ENCODE results near the gene NAPG.

NAPG gene

GRCh38 chr18:10562773-10563160 is 36.9 kb downstream of the NAPG start:
- Histone ChIP-seq H3K4me2 (no peak overlapping the region), H3K9ac (no peak overlapping the region), H3K4me1 (ENCODE audit: low read depth, poor library complexity, severe bottlenecking) (peaks cover 85% of the 10 kb centered on the region), H3K79me2 (ENCODE audit: insufficient read depth, low read depth) (no peaks in the 10 kb centered on the region), H3K27me3 (ENCODE audit: insufficient read depth, low read depth) (no peaks in the 10 kb centered on the region), H3K36me3 (ENCODE audit: insufficient read depth) (no peaks in the 10 kb centered on the region), H2AFZ (ENCODE audit: low read depth) (no peak overlapping the region), H3K27ac (no peak overlapping the region), H4K20me1 (ENCODE audit: insufficient read depth) (no peaks in the 10 kb centered on the region), H3K4me3 (IDR thresholded peaks at IDR 0.05; ENCODE audit: insufficient read depth, low read depth, low read length) (no peak overlapping the region)
- no peak for TF ChIP-seq CTCF (conservative IDR thresholded peaks at IDR 0.05; ENCODE audit: low read depth, low read length)

GRCh38 chr18:10563886-10564285 is 38.1 kb downstream of the NAPG start:
- Histone ChIP-seq H3K79me2 (ENCODE audit: insufficient read depth, low read depth) (no peaks in the 10 kb centered on the region), H3K4me3 (IDR thresholded peaks at IDR 0.05; ENCODE audit: insufficient read depth, low read depth, low read length) (no peak overlapping the region), H3K36me3 (ENCODE audit: insufficient read depth) (no peaks in the 10 kb centered on the region), H3K4me2 (peak overlapping the region; percentile 79; the same call in 1 of the 2 replicates), H3K27me3 (ENCODE audit: insufficient read depth, low read depth) (no peaks in the 10 kb centered on the region), H3K27ac (peak overlapping the region; percentile 51), H3K9ac (no peak overlapping the region), H4K20me1 (ENCODE audit: insufficient read depth) (no peaks in the 10 kb centered on the region), H3K4me1 (ENCODE audit: low read depth, poor library complexity, severe bottlenecking) (peaks cover 74% of the 10 kb centered on the region), H2AFZ (ENCODE audit: low read depth) (no peak overlapping the region)
- TF ChIP-seq CTCF (conservative IDR thresholded peaks at IDR 0.05; ENCODE audit: low read depth, low read length): no peak

- Histone ChIP-seq H3K4me2 (peak overlapping the region; percentile 79; the same call in 1 of the 2 replicates), H3K4me1 (ENCODE audit: low read depth, poor library complexity, severe bottlenecking) (peaks cover 61% of the 10 kb centered on the region), H3K9ac (no peak overlapping the region), H4K20me1 (ENCODE audit: insufficient read depth) (no peaks in the 10 kb centered on the region), H3K79me2 (ENCODE audit: insufficient read depth, low read depth) (no peaks in the 10 kb centered on the region), H3K4me3 (IDR thresholded peaks at IDR 0.05; ENCODE audit: insufficient read depth, low read depth, low read length) (no peak overlapping the region), H2AFZ (ENCODE audit: low read depth) (no peak overlapping the region), H3K36me3 (ENCODE audit: insufficient read depth) (no peaks in the 10 kb centered on the region), H3K27me3 (ENCODE audit: insufficient read depth, low read depth) (no peaks in the 10 kb centered on the region), H3K27ac (peak overlapping the region; percentile 51; the same call in 1 of the 2 replicates)
- TF ChIP-seq CTCF (conservative IDR thresholded peaks at IDR 0.05; ENCODE audit: low read depth, low read length): no peak
Observed at GRCh38 chr18:10564975-10565773, 39.3 kb downstream of the NAPG start.

- Histone ChIP-seq H3K27ac (no peak overlapping the region), H3K4me3 (IDR thresholded peaks at IDR 0.05; ENCODE audit: insufficient read depth, low read depth, low read length) (no peak overlapping the region), H3K36me3 (ENCODE audit: insufficient read depth) (no peaks in the 10 kb centered on the region), H3K9ac (no peak overlapping the region), H2AFZ (ENCODE audit: low read depth) (no peak overlapping the region), H3K79me2 (ENCODE audit: insufficient read depth, low read depth) (no peaks in the 10 kb centered on the region), H3K27me3 (ENCODE audit: insufficient read depth, low read depth) (no peaks in the 10 kb centered on the region), H4K20me1 (ENCODE audit: insufficient read depth) (no peaks in the 10 kb centered on the region), H3K4me1 (ENCODE audit: low read depth, poor library complexity, severe bottlenecking) (peaks cover 55% of the 10 kb centered on the region), H3K4me2 (no peak overlapping the region)
- no peak for TF ChIP-seq CTCF (conservative IDR thresholded peaks at IDR 0.05; ENCODE audit: low read depth, low read length)
Observed at GRCh38 chr18:10565835-10566234, 40.0 kb downstream of the NAPG start.

Data from KMS-11 (cell line).